Mesendoderm (in vitro differentiated cells): ENCODE measurements around the gene CUX1.

Experiments
- DNase-seq: peaks from one replicate; pipeline ENCODE4 v3.0.0; 2013
- H2AK5ac ChIP-seq: 2 replicates; pipeline ENCODE4 v1.6.1; 2013; ENCODE audit warnings: low read length, inconsistent platforms
- H2BK120ac ChIP-seq: 2 replicates; pipeline ENCODE4 v1.6.1; 2013; ENCODE audit warnings: low read depth, mild to moderate bottlenecking, low read length, moderate library complexity, mixed read lengths
- H2BK15ac ChIP-seq: replicated peaks from 2 replicates; pipeline ENCODE4 v1.6.1; 2013; ENCODE audit warnings: low read depth, mild to moderate bottlenecking, moderate library complexity
- H2BK5ac ChIP-seq: 2 replicates; pipeline ENCODE4 v1.6.1; 2013; ENCODE audit warnings: low read length, inconsistent platforms
- H3K18ac ChIP-seq: 2 replicates; pipeline ENCODE4 v1.6.1; 2013; ENCODE audit warnings: mild to moderate bottlenecking, low read length, mixed read lengths
- H3K23ac ChIP-seq: one replicate; pipeline ENCODE4 v1.6.1; 2013; ENCODE audit warnings: low read length
- H3K27ac ChIP-seq: 2 replicates; pipeline ENCODE4 v1.5.1; 2013; ENCODE audit warnings: low read depth, mild to moderate bottlenecking, inconsistent platforms, low read length, moderate library complexity
- H3K27me3 ChIP-seq: 2 replicates; pipeline ENCODE4 v1.6.1; 2013; ENCODE audit warnings: low read length, control low read depth, mild to moderate bottlenecking, inconsistent platforms; ENCODE audit not compliant: insufficient read depth, poor library complexity
- H3K36me3 ChIP-seq: 2 replicates; pipeline ENCODE4 v1.6.1; 2013; ENCODE audit warnings: low read length, inconsistent platforms; ENCODE audit not compliant: control insufficient read depth, insufficient read depth
- H3K4ac ChIP-seq: one replicate; pipeline ENCODE4 v1.6.1; 2013; ENCODE audit warnings: low read depth, mild to moderate bottlenecking, low read length, moderate library complexity
- H3K4me1 ChIP-seq: 2 replicates; pipeline ENCODE4 v1.6.1; 2013; ENCODE audit warnings: low read depth, low read length, inconsistent platforms; ENCODE audit not compliant: control insufficient read depth
- H3K4me2 ChIP-seq: 2 replicates; pipeline ENCODE4 v1.6.1; 2013; ENCODE audit warnings: low read length
- H3K4me3 ChIP-seq: 2 replicates; pipeline ENCODE4 v1.5.1; 2013; ENCODE audit warnings: mild to moderate bottlenecking, low read length
- H3K56ac ChIP-seq: one replicate; pipeline ENCODE4 v1.6.1; 2013; ENCODE audit warnings: low read length
- H3K79me1 ChIP-seq: 2 replicates; pipeline ENCODE4 v1.6.1; 2013; ENCODE audit warnings: low read length, inconsistent platforms
- H3K79me2 ChIP-seq: 2 replicates; pipeline ENCODE4 v1.6.1; 2013; ENCODE audit warnings: mild to moderate bottlenecking, low read length; ENCODE audit not compliant: control insufficient read depth, insufficient read depth
- H3K9ac ChIP-seq: 2 replicates; pipeline ENCODE4 v1.6.1; 2013; ENCODE audit warnings: low read length, inconsistent platforms
- H4K5ac ChIP-seq: one replicate; pipeline ENCODE4 v1.6.1; 2013; ENCODE audit warnings: low read length
- H4K8ac ChIP-seq: one replicate; pipeline ENCODE4 v1.6.1; 2013; ENCODE audit warnings: low read depth, mild to moderate bottlenecking, control low read depth, low read length, moderate library complexity
- WGBS: extraction: QIAGEN DNeasy Blood & Tissue Kit; methylation state at CpG from one replicate; pipeline ENCODE4 v1.1.7; 2013; ENCODE audit warnings: low lambda C conversion rate, missing lambda C conversion rate; ENCODE audit not compliant: insufficient coverage; ENCODE audit errors: extremely low coverage; 5-methylcytosine and 5-hydroxymethylcytosine counted together

The CUX1 gene

DNA sequence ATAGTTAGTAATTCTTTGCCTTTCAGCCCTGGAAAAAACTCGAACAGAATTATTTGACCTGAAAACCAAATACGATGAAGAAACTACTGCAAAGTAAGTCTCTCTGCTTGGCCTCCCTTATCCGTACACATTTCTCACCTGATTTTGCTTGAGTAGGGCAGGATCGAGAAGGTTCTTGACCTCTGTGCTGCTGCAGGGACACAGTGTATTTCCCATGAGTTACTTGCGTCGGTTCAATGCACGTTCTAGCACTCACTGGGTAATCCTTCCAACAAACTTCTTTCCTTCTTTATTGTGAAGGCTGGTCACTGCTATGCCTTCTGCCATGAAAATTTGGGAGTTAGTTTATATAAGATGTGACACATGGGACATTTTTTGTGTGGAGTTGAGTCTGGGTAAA lies 297.8 kb downstream of the CUX1 start:
- H3K27ac ChIP-seq: no peak overlapping the region
- H2BK5ac ChIP-seq: no peak overlapping the region
- no peak overlapping the region for H2AK5ac ChIP-seq
- H3K56ac ChIP-seq: no peak overlapping the region
- H4K5ac ChIP-seq: no peak overlapping the region
- no peak overlapping the region for H3K23ac ChIP-seq
- H3K36me3 ChIP-seq: peaks cover 3% of the 10 kb centered on the region
- no peak overlapping the region for H3K4me2 ChIP-seq
- H3K4ac ChIP-seq: no peak overlapping the region
- no peak overlapping the region for H3K4me3 ChIP-seq
- no peak for DNase-seq
- H3K27me3 ChIP-seq: no peaks in the 10 kb centered on the region
- H3K4me1 ChIP-seq: no peaks in the 10 kb centered on the region
- H3K79me1 ChIP-seq: no peaks in the 10 kb centered on the region
- no peaks in the 10 kb centered on the region for H3K79me2 ChIP-seq
- no peak overlapping the region for H2BK120ac ChIP-seq
- no CpG with 5 or more reads among the region's 7 CpGs for WGBS
- H3K9ac ChIP-seq: no peak overlapping the region
- no peak overlapping the region for H3K18ac ChIP-seq
- no peak overlapping the region for H2BK15ac ChIP-seq
- no peak overlapping the region for H4K8ac ChIP-seq

DNA sequence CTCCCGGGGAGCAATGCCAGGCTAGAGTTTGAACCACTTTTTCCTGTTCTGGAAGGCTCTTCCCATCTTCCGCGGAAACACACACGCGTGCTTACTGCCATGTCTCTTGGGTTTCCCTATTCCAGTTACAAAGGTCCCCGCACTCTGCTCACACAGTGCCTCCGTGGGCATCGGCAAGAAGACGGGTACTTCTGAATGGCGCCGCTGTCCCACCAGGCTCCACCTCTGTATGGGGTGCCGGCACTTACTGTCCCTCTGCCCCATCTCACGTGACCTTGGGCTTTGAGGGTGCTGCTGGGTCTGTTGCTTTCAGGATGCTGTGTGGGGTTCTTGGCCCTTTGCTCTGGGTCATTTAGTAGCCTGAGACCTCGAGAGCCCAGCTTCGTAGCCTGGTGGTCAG lies 298.5 kb downstream of the CUX1 start:
- Histone ChIP-seq H3K4me3 (no peak overlapping the region), H3K4ac (no peak overlapping the region), H4K5ac (no peak overlapping the region), H3K18ac (no peak overlapping the region), H3K4me1 (no peaks in the 10 kb centered on the region), H3K79me2 (no peaks in the 10 kb centered on the region), H2BK15ac (no peak overlapping the region), H3K9ac (no peak overlapping the region), H3K27me3 (no peaks in the 10 kb centered on the region), H4K8ac (no peak overlapping the region), H3K56ac (no peak overlapping the region), H3K79me1 (no peaks in the 10 kb centered on the region), H3K27ac (no peak overlapping the region), H3K36me3 (peaks cover 3% of the 10 kb centered on the region), H3K23ac (no peak overlapping the region), H2AK5ac (no peak overlapping the region), H3K4me2 (no peak overlapping the region), H2BK120ac (no peak overlapping the region), H2BK5ac (no peak overlapping the region)
- WGBS: no CpG with 5 or more reads among the region's 15 CpGs
- DNase-seq: no peak

DNA sequence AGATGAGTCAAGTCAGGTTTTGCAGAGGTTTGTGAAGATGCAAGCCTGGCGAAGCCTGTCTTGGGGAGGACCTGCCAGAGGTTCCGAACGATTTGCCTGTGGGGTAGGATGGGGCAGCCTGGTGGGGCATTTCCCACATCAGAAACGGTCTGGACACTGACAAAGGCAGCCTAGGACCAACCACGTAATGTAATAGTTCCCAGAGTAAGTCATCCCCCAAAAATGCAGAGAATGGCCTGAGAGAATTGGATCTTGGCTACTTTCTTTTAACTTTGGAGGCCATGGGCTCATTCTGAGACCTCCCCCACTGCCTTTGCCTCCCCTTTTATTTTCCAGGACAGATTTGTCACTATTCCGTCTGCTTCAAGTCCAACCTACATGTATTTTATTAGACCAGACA lies 300.3 kb downstream of the CUX1 start:
- no peak overlapping the region for H4K8ac ChIP-seq
- H3K9ac ChIP-seq: no peak overlapping the region
- no peak overlapping the region for H2BK5ac ChIP-seq
- no peak overlapping the region for H3K18ac ChIP-seq
- H3K56ac ChIP-seq: no peak overlapping the region
- DNase-seq: peak; percentile 50
- H3K4me3 ChIP-seq: no peak overlapping the region
- no peaks in the 10 kb centered on the region for H3K79me2 ChIP-seq
- no peak overlapping the region for H2BK15ac ChIP-seq
- H3K4ac ChIP-seq: no peak overlapping the region
- WGBS: no CpG with 5 or more reads among the region's 6 CpGs
- no peak overlapping the region for H3K23ac ChIP-seq
- H3K36me3 ChIP-seq: peaks cover 3% of the 10 kb centered on the region
- no peak overlapping the region for H3K27ac ChIP-seq
- H3K79me1 ChIP-seq: no peaks in the 10 kb centered on the region
- H3K4me1 ChIP-seq: no peaks in the 10 kb centered on the region
- no peak overlapping the region for H2BK120ac ChIP-seq
- H2AK5ac ChIP-seq: no peak overlapping the region
- H3K27me3 ChIP-seq: no peaks in the 10 kb centered on the region
- no peak overlapping the region for H3K4me2 ChIP-seq
- H4K5ac ChIP-seq: no peak overlapping the region

- no CpG with 5 or more reads among the region's 14 CpGs for WGBS
Observed at GRCh38 chr7:102119213-102119651, 301.8 kb downstream of the CUX1 start.

DNA sequence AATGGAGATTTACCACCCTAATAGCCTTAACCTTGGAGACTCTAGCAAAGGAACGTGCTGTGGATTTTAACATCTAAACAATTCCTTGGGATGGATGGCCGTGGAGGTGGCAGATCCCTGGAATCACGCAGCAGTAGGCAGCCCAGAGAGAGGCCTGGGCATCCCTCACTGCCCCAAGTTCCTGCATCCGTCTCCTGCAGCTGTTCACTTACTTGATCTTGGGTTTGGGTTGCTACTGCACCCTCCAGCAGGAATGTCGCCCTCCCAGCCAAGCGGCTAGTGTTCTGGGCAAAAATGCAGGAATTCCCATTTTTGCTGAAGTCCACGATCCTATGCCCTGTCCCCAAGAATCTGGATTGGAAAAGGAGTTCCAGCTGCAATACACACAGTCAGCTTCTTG lies 302.5 kb downstream of the CUX1 start:
- Histone ChIP-seq H3K27ac (no peak overlapping the region), H3K9ac (no peak overlapping the region), H3K79me2 (no peaks in the 10 kb centered on the region), H2AK5ac (no peak overlapping the region), H3K27me3 (no peaks in the 10 kb centered on the region), H3K18ac (no peak overlapping the region), H2BK5ac (no peak overlapping the region), H4K5ac (no peak overlapping the region), H3K23ac (no peak overlapping the region), H3K4me1 (peaks cover under 1% of the 10 kb centered on the region), H3K79me1 (no peaks in the 10 kb centered on the region), H3K4me2 (no peak overlapping the region), H3K4me3 (no peak overlapping the region), H3K4ac (no peak overlapping the region), H2BK120ac (no peak overlapping the region), H4K8ac (no peak overlapping the region), H3K36me3 (peaks cover 3% of the 10 kb centered on the region), H3K56ac (no peak overlapping the region), H2BK15ac (no peak overlapping the region)
- no peak for DNase-seq
- WGBS: no CpG with 5 or more reads among the region's 7 CpGs

More at GRCh38 chr7:102119213-102119651, 301.8 kb downstream of the CUX1 start:
- no peak overlapping the region for H3K4me3 ChIP-seq
- H3K56ac ChIP-seq: no peak overlapping the region
- H3K4me1 ChIP-seq: no peaks in the 10 kb centered on the region
- H3K79me2 ChIP-seq: no peaks in the 10 kb centered on the region
- H2AK5ac ChIP-seq: no peak overlapping the region
- no peak overlapping the region for H3K18ac ChIP-seq
- H3K36me3 ChIP-seq: peaks cover 3% of the 10 kb centered on the region
- no peak overlapping the region for H3K9ac ChIP-seq
- no peak overlapping the region for H2BK15ac ChIP-seq
- no peaks in the 10 kb centered on the region for H3K79me1 ChIP-seq
- H4K8ac ChIP-seq: no peak overlapping the region
- no peak overlapping the region for H3K4ac ChIP-seq
- H3K23ac ChIP-seq: no peak overlapping the region
- H3K4me2 ChIP-seq: no peak overlapping the region
- H2BK120ac ChIP-seq: no peak overlapping the region
- no peak overlapping the region for H3K27ac ChIP-seq
- no peak overlapping the region for H2BK5ac ChIP-seq
- H4K5ac ChIP-seq: no peak overlapping the region
- DNase-seq: no peak
- H3K27me3 ChIP-seq: no peaks in the 10 kb centered on the region

DNA sequence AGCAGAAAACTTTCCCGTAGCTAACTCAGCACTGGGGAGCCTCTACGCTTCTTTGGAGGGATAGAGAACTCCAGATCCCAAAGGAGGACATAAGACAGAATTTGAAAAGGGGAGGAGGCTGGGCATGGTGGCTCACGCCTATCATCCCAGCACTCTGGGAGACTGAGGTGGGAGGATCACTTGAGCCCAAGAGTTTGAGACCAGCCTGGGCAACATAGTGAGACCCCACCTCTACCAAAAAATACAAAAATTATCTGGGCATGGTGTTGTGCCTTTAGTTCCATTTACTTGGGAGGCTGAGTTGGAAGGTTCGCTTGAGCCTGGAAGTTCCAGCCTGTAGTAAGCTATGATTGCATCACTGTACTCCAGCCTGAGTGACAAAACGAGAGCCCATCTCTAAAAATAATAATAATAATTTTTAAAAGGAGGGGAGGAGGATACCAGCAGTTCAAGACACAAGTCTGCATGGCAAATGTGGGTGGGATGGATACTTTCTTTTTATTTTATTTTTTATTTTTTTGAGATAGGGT lies 303.3 kb downstream of the CUX1 start:
- Histone ChIP-seq H3K4me3 (no peak overlapping the region), H3K79me2 (no peaks in the 10 kb centered on the region), H3K4ac (no peak overlapping the region), H3K27me3 (no peaks in the 10 kb centered on the region), H3K27ac (no peak overlapping the region), H3K23ac (no peak overlapping the region), H3K4me2 (no peak overlapping the region), H2BK15ac (no peak overlapping the region), H4K8ac (no peak overlapping the region), H3K4me1 (peaks cover 2% of the 10 kb centered on the region), H4K5ac (no peak overlapping the region), H2BK5ac (no peak overlapping the region), H3K9ac (no peak overlapping the region), H3K79me1 (no peaks in the 10 kb centered on the region), H2AK5ac (no peak overlapping the region), H2BK120ac (no peak overlapping the region), H3K56ac (no peak overlapping the region), H3K36me3 (peaks cover 1% of the 10 kb centered on the region), H3K18ac (no peak overlapping the region)
- no CpG with 5 or more reads among the region's 5 CpGs for WGBS
- DNase-seq: no peak
